HK-2 (cell line): ENCODE measurements around the gene SPSB3.
"Not testable (repeated sequence)": the region's sequence is repeated elsewhere in the genome, so short reads cannot be mapped to it uniquely, and the experiment has no call there.

Source experiments
- DNase-seq: peaks from one replicate; pipeline ENCODE4 v3.0.0-alpha.2; 2018; ENCODE audit not compliant: unreplicated experiment

SPSB3 gene

GRCh38 chr16:1741553-1742165, 40.7 kb downstream of the SPSB3 start:
- no peak for DNase-seq

DNA sequence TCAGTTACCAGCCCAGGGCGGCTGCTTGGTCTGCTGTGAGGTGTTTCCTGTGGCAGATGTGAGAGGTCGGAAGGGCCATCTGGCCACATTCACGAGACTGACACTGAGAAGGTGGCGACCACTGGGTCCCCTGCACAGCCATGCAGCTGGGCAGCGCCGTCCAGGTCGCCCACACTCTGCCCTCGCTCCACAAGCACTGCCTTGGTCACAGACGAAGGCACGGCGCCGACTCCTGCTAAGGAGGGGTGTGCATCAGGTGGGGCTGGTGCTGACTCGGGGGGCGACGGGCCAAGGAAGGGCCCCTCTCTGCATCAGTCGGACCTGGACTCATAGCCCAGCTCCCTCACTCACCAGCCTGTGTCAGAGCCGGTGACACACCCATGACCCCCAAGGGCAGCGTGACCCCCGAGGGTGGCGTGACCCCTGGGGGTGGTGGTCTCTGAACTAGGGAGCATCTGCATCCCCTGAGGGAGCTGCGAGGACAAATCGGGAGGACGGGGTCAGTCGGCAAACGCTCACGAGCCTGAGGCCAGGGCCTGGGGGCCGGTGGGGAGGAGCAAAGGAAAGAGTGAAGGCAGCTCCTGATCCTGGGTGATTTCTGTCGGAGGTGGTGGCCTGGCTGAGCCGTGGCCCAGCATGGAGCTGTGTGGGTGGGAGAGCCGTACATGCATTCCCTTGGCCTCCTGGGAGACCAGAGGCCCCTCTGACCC, 41.4 kb downstream of the SPSB3 start:
- no peak for DNase-seq

- DNase-seq, result no peak
Measured at GRCh38 chr16:1740234-1740633, 42.1 kb downstream of the SPSB3 start.

DNA sequence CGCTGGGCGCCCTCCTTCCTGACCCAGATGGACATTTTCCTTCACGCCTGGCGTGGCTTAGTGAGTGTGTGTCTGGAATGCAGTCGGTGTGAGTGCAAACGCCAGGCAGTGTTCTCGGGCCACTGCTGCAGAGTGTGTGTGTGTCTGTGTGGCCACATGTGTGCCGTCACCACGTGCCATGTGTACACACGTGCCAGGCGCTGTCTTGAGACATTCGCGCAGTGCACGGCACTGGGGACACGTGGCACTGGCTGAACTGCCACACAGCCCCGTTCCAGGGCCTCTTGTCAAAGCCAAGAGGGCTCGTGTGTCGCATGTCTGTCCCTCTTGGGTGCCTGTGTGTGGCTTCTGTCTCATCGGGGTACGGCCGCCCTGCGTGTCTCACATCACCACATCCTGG, 47.6 kb downstream of the SPSB3 start:
- no peak for DNase-seq

- no peak for DNase-seq
Measured at GRCh38 chr16:1734123-1734522, 48.2 kb downstream of the SPSB3 start.

DNA sequence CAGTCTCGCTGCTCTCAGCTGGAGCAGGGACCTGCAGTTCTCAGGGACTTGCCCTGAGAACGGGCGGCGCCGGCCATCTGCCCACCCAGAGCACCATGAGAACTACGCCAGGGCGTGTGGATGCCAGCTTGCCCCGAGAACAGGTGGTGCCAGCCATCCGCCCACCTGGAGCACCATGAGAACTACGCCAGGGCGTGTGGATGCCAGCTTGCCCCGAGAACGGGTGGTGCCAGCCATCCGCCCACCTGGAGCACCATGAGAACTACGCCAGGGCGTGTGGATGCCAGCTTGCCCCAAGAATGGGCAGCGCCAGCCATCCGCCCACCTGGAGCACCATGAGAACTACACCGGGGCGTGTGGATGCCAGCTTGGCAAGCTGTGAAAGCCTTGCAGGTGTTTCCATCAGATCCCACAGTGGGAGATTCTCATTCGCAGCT, 49.8 kb downstream of the SPSB3 start:
- not testable (repeated sequence) for DNase-seq

DNA sequence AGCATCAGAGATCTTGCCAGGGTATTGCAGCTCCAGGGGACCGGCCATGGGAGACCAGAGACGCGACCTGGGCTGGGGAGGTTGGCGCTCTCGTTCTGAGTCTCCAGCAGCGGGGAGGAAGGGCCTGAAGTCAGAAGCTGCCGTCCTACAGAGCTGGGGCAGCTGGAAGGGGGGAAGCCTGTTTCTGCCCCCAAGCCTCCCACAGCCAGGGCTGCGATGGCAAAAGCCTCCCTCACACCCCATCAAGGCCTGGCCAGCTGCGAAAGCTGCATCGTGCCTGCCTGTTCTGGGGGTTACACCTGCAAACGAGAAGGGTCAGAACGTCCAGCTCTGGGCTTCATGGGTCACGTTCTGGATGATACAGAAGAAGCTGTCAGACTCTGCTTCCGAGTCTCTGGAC, 50.3 kb downstream of the SPSB3 start:
- no peak for DNase-seq

DNA sequence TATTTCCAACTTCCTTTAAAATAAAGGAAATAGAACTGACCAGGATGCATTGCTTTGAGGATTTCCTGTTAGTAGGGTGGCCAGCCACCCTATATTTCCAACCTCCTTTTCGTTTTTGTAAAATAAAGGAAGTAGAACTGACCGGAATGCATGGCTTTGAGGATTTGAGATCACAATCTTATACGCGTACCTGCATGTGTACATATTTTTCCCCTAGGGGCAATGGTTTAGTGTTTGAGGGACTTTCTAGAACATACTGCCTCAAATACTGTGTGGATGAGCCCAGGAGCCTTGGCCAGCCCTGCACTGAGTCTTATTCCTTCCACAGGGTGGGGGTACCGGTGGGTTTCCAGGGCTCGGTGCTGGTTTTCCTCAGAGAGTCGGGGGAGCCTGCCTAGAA, 50.8 kb downstream of the SPSB3 start:
- no peak for DNase-seq

DNA sequence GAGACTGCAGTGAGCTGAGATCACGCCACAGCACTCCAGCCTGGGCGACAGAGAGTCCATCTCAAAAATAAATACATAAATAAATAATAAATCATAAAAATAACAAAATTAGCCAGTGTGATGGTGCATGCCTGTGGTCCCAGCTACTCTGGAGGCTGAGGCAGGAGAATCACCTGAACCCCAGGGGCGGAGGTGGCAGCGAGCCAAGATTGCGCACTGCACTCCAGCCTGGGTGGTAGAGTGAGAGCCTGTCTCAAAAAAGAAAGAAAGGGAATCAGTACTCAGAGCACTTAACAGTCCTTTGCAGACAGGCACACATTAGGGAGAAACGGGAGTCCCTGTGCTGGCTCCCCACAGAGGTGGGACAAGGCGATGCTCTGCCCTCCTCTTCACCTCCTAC, 51.3 kb downstream of the SPSB3 start:
- DNase-seq, result no peak

DNA sequence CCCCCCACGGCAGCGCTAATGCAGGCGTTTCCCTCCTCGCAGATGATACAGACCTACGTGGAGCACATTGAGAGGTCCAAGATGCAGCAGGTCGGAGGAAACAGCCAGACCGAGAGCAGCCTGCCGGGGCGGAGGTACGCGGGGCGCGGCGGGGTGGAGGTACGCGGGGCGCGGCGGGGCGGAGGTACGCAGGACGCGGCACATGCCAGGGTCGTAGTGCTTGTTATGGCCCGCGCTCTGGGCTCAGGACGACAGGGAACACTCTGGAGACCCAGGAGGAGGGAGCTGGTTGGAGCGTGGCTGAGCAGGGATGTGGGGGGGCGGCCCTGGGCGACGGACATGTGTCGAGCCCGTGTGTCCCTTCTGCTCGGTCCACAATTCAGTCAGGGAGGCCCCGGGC, 52.9 kb downstream of the SPSB3 start:
- no peak for DNase-seq

DNA sequence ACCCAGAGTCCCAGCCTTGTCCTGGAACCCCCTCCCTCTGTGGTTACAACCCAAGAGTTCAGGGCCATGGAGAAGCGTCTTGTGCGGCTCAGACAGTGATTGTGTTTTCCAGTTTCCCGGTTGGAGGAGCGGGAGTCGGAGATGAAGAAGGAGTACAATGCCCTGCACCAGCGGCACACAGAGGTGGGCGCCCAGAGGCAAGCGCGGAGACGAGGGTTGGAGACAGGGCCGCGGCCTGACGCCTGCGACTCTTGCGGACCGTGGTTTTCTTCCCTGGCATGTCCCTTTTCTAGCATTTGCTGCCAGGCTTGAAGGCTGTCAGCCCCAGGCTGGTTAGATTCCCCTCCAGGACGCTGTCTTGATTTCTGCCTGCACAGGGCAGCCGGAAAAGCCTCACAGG, 53.3 kb downstream of the SPSB3 start:
- DNase-seq, result no peak

GRCh38 chr16:1727651-1728624, 54.4 kb downstream of the SPSB3 start:
- no peak for DNase-seq
